Liver (tissue), 9 donors: Measurements from ENCODE around the gene NECTIN4. TPM values are rescaled to one million over a fixed set of nuclear protein-coding genes. Genes with fewer than 3 reads are reported as not detected.

Experiments
- DNase-seq: peaks from one replicate; pipeline ENCODE4 v3.0.0-alpha.2; 2017; ENCODE audit warnings: low spot score
- H3K27ac ChIP-seq, 2 donors: one replicate each; pipeline ENCODE4 v1.7.0; 2013; ENCODE audit warnings: inconsistent platforms in 2 of 2, low read length in 2 of 2, control low read depth in 1 of 2, low read depth in 1 of 2, mild to moderate bottlenecking in 1 of 2
- H3K27me3 ChIP-seq, 4 donors: one replicate each; pipeline versions ENCODE4 v1.6.1 to v1.7.0; 2013; ENCODE audit warnings: low read length in 3 of 4, inconsistent platforms in 1 of 4, mild to moderate bottlenecking in 1 of 4, moderate library complexity in 1 of 4; ENCODE audit not compliant: control insufficient read depth in 4 of 4, insufficient read depth in 4 of 4
- H3K36me3 ChIP-seq, 4 donors: one replicate each; pipeline versions ENCODE4 v1.6.1 to v1.7.0; 2013; ENCODE audit warnings: low read length in 3 of 4, mild to moderate bottlenecking in 3 of 4, low read depth in 1 of 4, moderate library complexity in 1 of 4; ENCODE audit not compliant: control insufficient read depth in 4 of 4, insufficient read depth in 3 of 4
- H3K4me1 ChIP-seq, 4 donors: one replicate each; pipeline versions ENCODE4 v1.6.1 to v1.7.0; 2013; ENCODE audit warnings: low read length in 3 of 4, mild to moderate bottlenecking in 3 of 4, moderate library complexity in 1 of 4; ENCODE audit not compliant: control insufficient read depth in 4 of 4, insufficient read depth in 4 of 4
- H3K4me3 ChIP-seq, 3 donors: one replicate each; pipeline versions ENCODE4 v1.6.1 to v1.7.0; 2013; ENCODE audit warnings: low read length in 3 of 3, control low read depth in 1 of 3, low read depth in 1 of 3, mild to moderate bottlenecking in 1 of 3
- H3K9ac ChIP-seq, 2 donors: one replicate each; pipeline ENCODE4 v1.7.0; 2013; ENCODE audit warnings: low read length in 2 of 2, mild to moderate bottlenecking in 2 of 2, moderate library complexity in 2 of 2, control low read depth in 1 of 2, low read depth in 1 of 2
- H3K9me3 ChIP-seq, 4 donors: one replicate each; pipeline versions ENCODE4 v1.6.1 to v1.7.0; 2013; ENCODE audit warnings: low read length in 3 of 4; ENCODE audit not compliant: control insufficient read depth in 4 of 4
- ATF3 ChIP-seq: IDR thresholded peaks from 2 replicates; pipeline ENCODE4 v1.6.1; 2016; ENCODE audit warnings: antibody characterized with exemption
- EGR1 ChIP-seq, 2 donors: IDR thresholded peaks; 2 replicates each; pipeline ENCODE4 v1.6.1; 2016 to 2018; ENCODE audit warnings: antibody characterized with exemption in 2 of 2, low read depth in 2 of 2
- FOXA1 ChIP-seq: IDR thresholded peaks from 2 replicates; pipeline ENCODE4 v1.6.1; 2016; ENCODE audit warnings: antibody characterized with exemption
- FOXA2 ChIP-seq: IDR thresholded peaks from 2 replicates; pipeline ENCODE4 v1.6.1; 2016; ENCODE audit warnings: antibody characterized with exemption
- GABPA ChIP-seq, 2 donors: IDR thresholded peaks in 1 of 2; conservative IDR thresholded peaks in 1 of 2; 2 replicates each; pipeline ENCODE4 v1.6.1; 2016; ENCODE audit warnings: antibody characterized with exemption in 2 of 2, mild to moderate bottlenecking in 1 of 2, moderate library complexity in 1 of 2
- HNF4A ChIP-seq, 2 donors: conservative IDR thresholded peaks; 2 replicates each; pipeline ENCODE4 v1.6.1; 2016; ENCODE audit warnings: antibody characterized with exemption in 2 of 2, mild to moderate bottlenecking in 2 of 2
- HNF4G ChIP-seq: IDR thresholded peaks from 2 replicates; pipeline ENCODE4 v1.6.1; 2016; ENCODE audit warnings: antibody characterized with exemption
- JUND ChIP-seq, 2 donors: IDR thresholded peaks; 2 replicates each; pipeline ENCODE4 v1.6.1; 2016; ENCODE audit warnings: antibody characterized with exemption in 2 of 2
- MAX ChIP-seq: IDR thresholded peaks from 2 replicates; pipeline ENCODE4 v1.6.1; 2016; ENCODE audit warnings: antibody characterized with exemption
- NR2F2 ChIP-seq: IDR thresholded peaks from 2 replicates; pipeline ENCODE4 v1.6.1; 2016; ENCODE audit warnings: antibody characterized with exemption
- RAD21 ChIP-seq, 2 donors: IDR thresholded peaks; 2 replicates each; pipeline ENCODE4 v1.6.1; 2016; ENCODE audit warnings: antibody characterized with exemption in 2 of 2, mild to moderate bottlenecking in 2 of 2
- REST ChIP-seq: IDR thresholded peaks from 2 replicates; pipeline ENCODE4 v1.6.1; 2016; ENCODE audit warnings: antibody characterized with exemption, mild to moderate bottlenecking
- RXRA ChIP-seq, 2 donors: IDR thresholded peaks; 2 replicates each; pipeline ENCODE4 v1.6.1; 2017 to 2018; ENCODE audit warnings: antibody characterized with exemption in 2 of 2, mild to moderate bottlenecking in 1 of 2
- SP1 ChIP-seq: IDR thresholded peaks from 2 replicates; pipeline ENCODE4 v1.6.1; 2018; ENCODE audit warnings: antibody characterized with exemption, mild to moderate bottlenecking
- TAF1 ChIP-seq: conservative IDR thresholded peaks from 2 replicates; pipeline ENCODE4 v1.6.1; 2016; ENCODE audit warnings: antibody characterized with exemption, mild to moderate bottlenecking
- YY1 ChIP-seq: IDR thresholded peaks from 2 replicates; pipeline ENCODE4 v1.6.1; 2016; ENCODE audit warnings: antibody characterized with exemption, mild to moderate bottlenecking
- ZBTB33 ChIP-seq: IDR thresholded peaks from 2 replicates; pipeline ENCODE4 v1.6.1; 2016; ENCODE audit warnings: antibody characterized with exemption
- WGBS: extraction: QIAGEN DNeasy Blood & Tissue Kit; methylation state at CpG from one replicate; pipeline ENCODE4 v1.1.7; 2013; 5-methylcytosine and 5-hydroxymethylcytosine counted together
- polyA plus RNA-seq, 2 donors: library from polyadenylated mRNA; stranded (reverse) in 1 of 2; unstranded in 1 of 2; fragments of 200-250 nt in 1 of 2; fragments of >200 nt in 1 of 2; fragmentation: Nextera tagmentation in 1 of 2; extraction: Ambion mirVana in 1 of 2; gene quantifications; one replicate each; pipeline versions ENCODE4 v1.2.1 to v1.2.3, GENCODE V29; 2013 to 2015
- total RNA-seq, 2 donors: library from RNA; depleted of rRNA; stranded (reverse); fragments of >200 nt; gene quantifications; one replicate each; pipeline ENCODE4 v1.2.3, GENCODE V29; 2014
- donor health status: healthy.
- donor health status: healthy.
- donor health status: healthy.
- donor health status: healthy.
- donor health status: healthy.

The NECTIN4 gene
- total and polyA plus RNA-seq, 4 donors = 0.01 TPM; not detected in 3

GRCh38 chr1:161073474-161074121 is 15.8 kb downstream of the NECTIN4 start:
- TF ChIP-seq ZBTB33 (no peak), HNF4G (no peak), HNF4A (conservative IDR thresholded peaks at IDR 0.05) (no peak), MAX (no peak), GABPA (IDR thresholded peaks at IDR 0.05 in 1 of 2, conservative IDR thresholded peaks at IDR 0.05 in 1 of 2) (no peak), YY1 (no peak), REST (no peak), SP1 (no peak), TAF1 (no peak)
- DNase-seq = no peak
- Histone ChIP-seq H3K4me3 (no peak overlapping the region), H3K9me3 (no peaks in the 10 kb centered on the region), H3K36me3 (no peaks in the 10 kb centered on the region), H3K27me3 (no peaks in the 10 kb centered on the region), H3K27ac (no peak overlapping the region), H3K9ac (no peak overlapping the region), H3K4me1 (no peaks in the 10 kb centered on the region)
- 83% methylated on average over 7 of the region's 7 CpGs for WGBS

- no peak overlapping the region for H3K27ac ChIP-seq
- DNase-seq = no peak
- H3K9ac ChIP-seq = no peak overlapping the region
- 96% methylated on average over 19 of the region's 19 CpGs for WGBS
- TF ChIP-seq HNF4A (conservative IDR thresholded peaks at IDR 0.05) (no peak), YY1 (no peak), EGR1 (IDR thresholded peaks at IDR 0.05; ENCODE audit: low read depth in 2 of 2) (no peak), FOXA1 (no peak), ZBTB33 (no peak), MAX (no peak), JUND (IDR thresholded peaks at IDR 0.05) (no peak), REST (no peak), NR2F2 (no peak), ATF3 (no peak), GABPA (IDR thresholded peaks at IDR 0.05 in 1 of 2, conservative IDR thresholded peaks at IDR 0.05 in 1 of 2) (no peak), RXRA (IDR thresholded peaks at IDR 0.05) (no peak), RAD21 (IDR thresholded peaks at IDR 0.05) (no peak), FOXA2 (no peak), TAF1 (no peak), HNF4G (no peak)
- no peaks in the 10 kb centered on the region for H3K36me3 ChIP-seq
- no peaks in the 10 kb centered on the region for H3K4me1 ChIP-seq
- no peak overlapping the region for H3K4me3 ChIP-seq
- no peaks in the 10 kb centered on the region for H3K9me3 ChIP-seq
- no peaks in the 10 kb centered on the region for H3K27me3 ChIP-seq
Measured at GRCh38 chr1:161072751-161073449, 16.5 kb downstream of the NECTIN4 start.
